PC-9 (cell line): ENCODE measurements around the gene GIMAP5.

ENCODE experiments used
- EZH2 ChIP-seq: fragments of 200-600 bp; sonication (generic); IDR thresholded peaks from 2 replicates; pipeline ENCODE4 v1.8.0; 2017; ENCODE audit warnings: antibody characterized with exemption, low read depth
- TF ChIP-seq, protein P1 (sequence below): fragments of 200-600 bp; sonication (generic); conservative IDR thresholded peaks from 2 replicates; pipeline ENCODE4 v1.6.1; 2017; ENCODE audit warnings: mixed run types, antibody characterized with exemption, mild to moderate bottlenecking, moderate library complexity

DNA sequence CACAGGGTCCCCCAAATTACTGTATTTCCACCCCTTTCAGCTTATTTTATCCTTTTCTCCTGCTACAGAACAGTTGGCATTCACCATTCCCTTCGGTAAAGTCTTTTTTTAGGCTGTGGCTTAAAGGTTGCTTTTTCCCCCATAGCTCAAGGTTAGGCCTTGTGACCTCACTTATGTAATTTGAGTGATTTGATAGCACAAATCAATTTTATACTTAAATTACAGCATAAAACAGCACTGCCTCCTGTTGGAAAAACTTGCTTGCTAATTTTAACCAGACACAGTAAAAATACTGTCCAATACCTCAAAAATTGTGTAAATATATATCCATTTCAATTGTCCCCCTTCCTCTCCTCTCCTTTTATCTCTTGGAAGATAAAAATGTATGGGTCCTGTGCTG is 13.8 kb upstream of the GIMAP5 start:
- TF ChIP-seq, protein P1, sequence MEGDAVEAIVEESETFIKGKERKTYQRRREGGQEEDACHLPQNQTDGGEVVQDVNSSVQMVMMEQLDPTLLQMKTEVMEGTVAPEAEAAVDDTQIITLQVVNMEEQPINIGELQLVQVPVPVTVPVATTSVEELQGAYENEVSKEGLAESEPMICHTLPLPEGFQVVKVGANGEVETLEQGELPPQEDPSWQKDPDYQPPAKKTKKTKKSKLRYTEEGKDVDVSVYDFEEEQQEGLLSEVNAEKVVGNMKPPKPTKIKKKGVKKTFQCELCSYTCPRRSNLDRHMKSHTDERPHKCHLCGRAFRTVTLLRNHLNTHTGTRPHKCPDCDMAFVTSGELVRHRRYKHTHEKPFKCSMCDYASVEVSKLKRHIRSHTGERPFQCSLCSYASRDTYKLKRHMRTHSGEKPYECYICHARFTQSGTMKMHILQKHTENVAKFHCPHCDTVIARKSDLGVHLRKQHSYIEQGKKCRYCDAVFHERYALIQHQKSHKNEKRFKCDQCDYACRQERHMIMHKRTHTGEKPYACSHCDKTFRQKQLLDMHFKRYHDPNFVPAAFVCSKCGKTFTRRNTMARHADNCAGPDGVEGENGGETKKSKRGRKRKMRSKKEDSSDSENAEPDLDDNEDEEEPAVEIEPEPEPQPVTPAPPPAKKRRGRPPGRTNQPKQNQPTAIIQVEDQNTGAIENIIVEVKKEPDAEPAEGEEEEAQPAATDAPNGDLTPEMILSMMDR, result no peak
- TF ChIP-seq EZH2, result no peak
